Ishikawa (cell line): Measurements from ENCODE around the gene ISCA1.
A peak's percentile ranks its signal among the peaks of the same experiment; 100 is the strongest.

Source experiments
- CEBPB ChIP-seq: IDR thresholded peaks from 2 replicates; pipeline ENCODE4 v1.6.1; 2012
- CREB1 ChIP-seq: IDR thresholded peaks from 2 replicates; pipeline ENCODE4 v1.6.1; 2012; ENCODE audit warnings: low read depth
- EGR1 ChIP-seq: IDR thresholded peaks from 2 replicates; pipeline ENCODE4 v1.6.1; 2012
- EP300 ChIP-seq: IDR thresholded peaks from 2 replicates; pipeline ENCODE4 v1.6.1; 2012; ENCODE audit warnings: borderline replicate concordance
- FOXM1 ChIP-seq: IDR thresholded peaks from 2 replicates; pipeline ENCODE4 v1.6.1; 2012; ENCODE audit warnings: low read depth, borderline replicate concordance
- NFIC ChIP-seq: IDR thresholded peaks from 2 replicates; pipeline ENCODE4 v1.6.1; 2012
- RAD21 ChIP-seq: IDR thresholded peaks from 2 replicates; pipeline ENCODE4 v1.6.1; 2012; ENCODE audit warnings: low read depth
- TAF1 ChIP-seq: IDR thresholded peaks from 2 replicates; pipeline ENCODE4 v1.6.1; 2012; ENCODE audit warnings: low read depth, mild to moderate bottlenecking
- TCF12 ChIP-seq: IDR thresholded peaks from 2 replicates; pipeline ENCODE4 v1.6.1; 2012; ENCODE audit warnings: low read depth
- TEAD4 ChIP-seq: IDR thresholded peaks from 2 replicates; pipeline ENCODE4 v1.6.1; 2012
- YY1 ChIP-seq: IDR thresholded peaks from 2 replicates; pipeline ENCODE4 v1.6.1; 2012; ENCODE audit warnings: low read depth
- ZBTB7A ChIP-seq: IDR thresholded peaks from 2 replicates; pipeline ENCODE4 v1.6.1; 2012; ENCODE audit warnings: low read depth
- TF ChIP-seq, protein P1 (sequence below): IDR thresholded peaks from 2 replicates; pipeline ENCODE4 v1.6.1; 2012
- TF ChIP-seq, protein P2 (sequence below): IDR thresholded peaks from 2 replicates; pipeline ENCODE4 v1.6.1; 2012
- TF ChIP-seq, protein P3 (sequence below): IDR thresholded peaks from 2 replicates; pipeline ENCODE4 v1.6.1; 2012; ENCODE audit warnings: low read depth, mild to moderate bottlenecking

ISCA1 gene

DNA sequence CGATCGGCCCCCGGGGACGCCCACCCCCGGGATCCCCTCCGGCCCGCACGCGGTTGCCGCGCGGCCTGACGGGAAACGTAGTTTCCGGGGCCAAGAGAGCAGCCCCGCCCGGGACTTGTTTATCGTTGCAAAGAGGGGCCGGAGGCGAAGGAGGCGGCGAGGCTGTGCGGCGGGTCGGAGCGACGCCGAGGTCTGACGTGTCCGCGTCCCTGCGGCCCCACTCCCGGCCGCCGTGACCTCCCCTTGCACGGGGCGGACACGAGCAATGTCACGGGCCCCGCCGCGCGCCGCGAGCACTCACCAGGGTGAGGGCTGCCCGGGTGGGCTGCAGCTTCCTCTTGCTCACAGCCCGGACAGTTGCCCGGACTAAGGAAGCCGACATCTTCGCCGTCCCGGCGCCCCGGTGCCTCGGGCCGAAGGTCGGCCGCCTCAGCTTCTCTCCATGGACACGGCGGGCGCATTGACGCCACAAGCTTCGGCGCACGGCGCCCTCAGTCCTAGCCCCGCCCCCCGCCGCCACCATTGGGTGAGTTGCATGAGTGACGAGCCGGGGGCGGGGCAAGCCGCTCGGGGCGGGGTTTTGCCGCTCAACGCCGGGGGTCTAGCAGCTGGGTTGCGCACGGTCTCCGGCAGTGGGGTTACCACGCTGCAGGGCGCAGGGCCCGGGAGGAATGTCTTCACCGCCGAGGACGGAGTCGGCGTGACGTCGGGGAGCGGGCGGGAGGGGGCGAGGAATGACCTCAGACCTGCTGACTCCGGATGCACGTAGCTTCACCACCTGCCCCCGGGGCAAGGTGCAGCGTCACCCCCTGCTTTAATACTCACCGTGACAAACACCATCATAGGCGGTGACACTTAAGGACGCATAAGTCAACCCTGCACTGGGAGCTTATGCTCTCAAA, at the start of gene ISCA1:
TSS of gene ISCA1 (minus strand) at position 462 of the 902 bp plus-strand sequence. CDS start at position 382, 80 bp downstream.
- TF ChIP-seq TEAD4 (no peak), CREB1 (peak; percentile 46; the same call in 1 of the 2 replicates), ZBTB7A (peak; percentile 79), RAD21 (no peak), TAF1 (peak; percentile 92), YY1 (no peak; the same call in none of the 2 replicates)
- TF ChIP-seq, protein P1, sequence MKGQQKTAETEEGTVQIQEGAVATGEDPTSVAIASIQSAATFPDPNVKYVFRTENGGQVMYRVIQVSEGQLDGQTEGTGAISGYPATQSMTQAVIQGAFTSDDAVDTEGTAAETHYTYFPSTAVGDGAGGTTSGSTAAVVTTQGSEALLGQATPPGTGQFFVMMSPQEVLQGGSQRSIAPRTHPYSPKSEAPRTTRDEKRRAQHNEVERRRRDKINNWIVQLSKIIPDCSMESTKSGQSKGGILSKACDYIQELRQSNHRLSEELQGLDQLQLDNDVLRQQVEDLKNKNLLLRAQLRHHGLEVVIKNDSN, result peak; percentile 38; the same call in 1 of the 2 replicates
- TF ChIP-seq, protein P2, sequence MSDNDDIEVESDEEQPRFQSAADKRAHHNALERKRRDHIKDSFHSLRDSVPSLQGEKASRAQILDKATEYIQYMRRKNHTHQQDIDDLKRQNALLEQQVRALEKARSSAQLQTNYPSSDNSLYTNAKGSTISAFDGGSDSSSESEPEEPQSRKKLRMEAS, result peak; percentile 68

DNA sequence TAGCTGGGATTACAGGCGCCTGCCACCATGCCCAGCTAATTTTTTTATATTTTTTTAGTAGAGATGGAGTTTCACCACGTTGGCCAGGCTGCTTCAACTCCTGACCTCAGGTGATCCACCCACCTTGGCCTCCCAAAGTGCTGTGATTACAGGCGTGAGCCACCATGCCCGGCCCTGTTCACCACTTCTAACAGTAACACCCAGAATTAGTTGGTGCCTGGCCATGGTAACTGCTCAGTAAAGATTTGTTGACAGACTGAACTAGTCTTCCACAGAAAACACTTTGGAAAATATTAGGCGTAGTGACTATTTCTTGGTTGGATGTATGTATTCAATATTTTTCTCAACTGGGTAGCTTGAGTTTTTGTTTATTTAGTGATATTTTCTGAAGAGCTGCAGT, 47.8 kb upstream of the ISCA1 start:
- TF ChIP-seq TEAD4, result no peak
- TF ChIP-seq TCF12, result no peak
- TF ChIP-seq RAD21, result no peak
- no peak for TF ChIP-seq ZBTB7A
- no peak for TF ChIP-seq NFIC
- no peak for TF ChIP-seq FOXM1
- TF ChIP-seq, protein P3, sequence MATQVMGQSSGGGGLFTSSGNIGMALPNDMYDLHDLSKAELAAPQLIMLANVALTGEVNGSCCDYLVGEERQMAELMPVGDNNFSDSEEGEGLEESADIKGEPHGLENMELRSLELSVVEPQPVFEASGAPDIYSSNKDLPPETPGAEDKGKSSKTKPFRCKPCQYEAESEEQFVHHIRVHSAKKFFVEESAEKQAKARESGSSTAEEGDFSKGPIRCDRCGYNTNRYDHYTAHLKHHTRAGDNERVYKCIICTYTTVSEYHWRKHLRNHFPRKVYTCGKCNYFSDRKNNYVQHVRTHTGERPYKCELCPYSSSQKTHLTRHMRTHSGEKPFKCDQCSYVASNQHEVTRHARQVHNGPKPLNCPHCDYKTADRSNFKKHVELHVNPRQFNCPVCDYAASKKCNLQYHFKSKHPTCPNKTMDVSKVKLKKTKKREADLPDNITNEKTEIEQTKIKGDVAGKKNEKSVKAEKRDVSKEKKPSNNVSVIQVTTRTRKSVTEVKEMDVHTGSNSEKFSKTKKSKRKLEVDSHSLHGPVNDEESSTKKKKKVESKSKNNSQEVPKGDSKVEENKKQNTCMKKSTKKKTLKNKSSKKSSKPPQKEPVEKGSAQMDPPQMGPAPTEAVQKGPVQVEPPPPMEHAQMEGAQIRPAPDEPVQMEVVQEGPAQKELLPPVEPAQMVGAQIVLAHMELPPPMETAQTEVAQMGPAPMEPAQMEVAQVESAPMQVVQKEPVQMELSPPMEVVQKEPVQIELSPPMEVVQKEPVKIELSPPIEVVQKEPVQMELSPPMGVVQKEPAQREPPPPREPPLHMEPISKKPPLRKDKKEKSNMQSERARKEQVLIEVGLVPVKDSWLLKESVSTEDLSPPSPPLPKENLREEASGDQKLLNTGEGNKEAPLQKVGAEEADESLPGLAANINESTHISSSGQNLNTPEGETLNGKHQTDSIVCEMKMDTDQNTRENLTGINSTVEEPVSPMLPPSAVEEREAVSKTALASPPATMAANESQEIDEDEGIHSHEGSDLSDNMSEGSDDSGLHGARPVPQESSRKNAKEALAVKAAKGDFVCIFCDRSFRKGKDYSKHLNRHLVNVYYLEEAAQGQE, result no peak
- no peak for TF ChIP-seq CREB1
- no peak for TF ChIP-seq EP300
- no peak for TF ChIP-seq YY1
- TF ChIP-seq CEBPB, result no peak
- TF ChIP-seq, protein P1, result no peak
- no peak for TF ChIP-seq EGR1
- TF ChIP-seq, protein P2, result no peak
- TF ChIP-seq TAF1, result no peak

DNA sequence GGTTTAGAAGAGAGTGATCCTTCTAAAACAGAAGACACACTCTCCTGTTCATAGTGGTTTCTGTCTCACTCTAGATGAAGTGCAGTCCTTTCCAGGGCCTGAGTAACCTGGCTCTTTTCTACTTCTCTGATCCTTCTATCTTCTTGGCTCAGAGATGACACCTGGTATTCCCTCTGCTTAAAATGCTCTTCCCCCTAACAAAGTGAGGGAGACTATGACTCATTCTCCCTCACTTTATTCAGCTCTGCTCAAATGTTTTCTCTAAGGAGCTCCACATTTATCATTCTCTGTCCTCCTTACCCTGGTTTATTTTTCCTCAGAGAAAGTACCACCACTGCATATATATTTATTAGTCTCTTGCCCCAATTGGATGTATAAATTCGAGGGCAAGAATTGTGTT, 47.3 kb upstream of the ISCA1 start:
- TF ChIP-seq TCF12, result no peak
- TF ChIP-seq RAD21, result no peak
- TF ChIP-seq EGR1, result no peak
- TF ChIP-seq, protein P1, result no peak
- TF ChIP-seq EP300, result no peak
- TF ChIP-seq, protein P3, result no peak

DNA sequence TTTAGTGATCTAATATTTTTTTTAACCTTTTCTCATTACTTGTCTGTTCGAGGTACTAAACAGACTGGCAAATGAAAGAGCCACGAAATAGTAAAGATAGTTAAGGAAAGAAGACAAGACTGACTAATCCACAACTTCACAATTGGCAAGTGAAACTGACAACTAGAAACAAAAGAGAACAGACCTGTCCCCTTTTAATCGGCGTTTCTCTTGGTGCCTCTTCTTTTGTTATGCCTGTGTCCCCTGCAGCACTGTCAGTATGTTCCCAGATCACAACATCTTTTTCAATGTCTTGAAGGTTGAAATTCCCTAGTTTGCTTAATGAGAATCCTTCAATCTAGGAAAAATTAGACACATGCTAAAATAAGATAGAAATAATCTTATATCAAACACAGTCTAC, 45.8 kb upstream of the ISCA1 start:
- TF ChIP-seq, protein P1, result no peak
- TF ChIP-seq CREB1 (no peak), TEAD4 (no peak), CEBPB (no peak), FOXM1 (no peak)

DNA sequence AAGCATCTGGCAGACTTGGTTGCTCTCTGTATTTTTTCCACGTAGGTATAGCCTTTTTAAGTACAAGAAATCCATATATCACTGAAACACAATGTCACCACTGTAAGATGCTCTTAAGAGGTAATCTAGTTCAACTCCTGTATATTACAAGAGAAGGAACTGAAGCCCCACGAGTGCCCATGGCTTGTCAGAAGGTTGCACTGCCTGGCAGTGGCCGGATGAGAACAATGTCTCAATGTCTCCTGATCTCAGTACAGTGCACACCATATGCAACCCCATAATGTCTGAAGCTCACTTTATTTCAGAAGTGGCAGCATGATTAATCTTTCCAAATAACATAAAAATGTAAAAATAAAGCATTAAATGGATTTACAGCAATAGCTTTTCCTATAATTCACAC, 44.2 kb upstream of the ISCA1 start:
- TF ChIP-seq EGR1 (no peak), CEBPB (no peak), EP300 (no peak), FOXM1 (no peak), CREB1 (no peak), TEAD4 (no peak), YY1 (no peak), NFIC (no peak)
- TF ChIP-seq, protein P2, result no peak
